HEK293 (cell line): Measurements from ENCODE around the gene ITPR2.

ENCODE experiments used
- KLF8 ChIP-seq: fragments of 450-650 bp; formaldehyde crosslinking; IDR thresholded peaks from 2 replicates; pipeline ENCODE4 v1.5.1; 2016; ENCODE audit warnings: missing biosample characterization, missing genetic modification characterization
- ZBTB20 ChIP-seq: fragments of 450-650 bp; formaldehyde crosslinking; IDR thresholded peaks from 2 replicates; pipeline ENCODE4 v1.5.1; 2016; ENCODE audit warnings: missing biosample characterization, missing genetic modification characterization
- ZNF501 ChIP-seq: fragments of 450-650 bp; formaldehyde crosslinking; IDR thresholded peaks from 2 replicates; pipeline ENCODE4 v1.5.1; 2016; ENCODE audit warnings: missing biosample characterization, missing genetic modification characterization

- TF ChIP-seq ZNF501 (tag by site-specific recombination) (no peak), KLF8 (no peak), ZBTB20 (tag by site-specific recombination) (no peak)
Measured at GRCh38 chr12:26443309-26443708, 389.7 kb downstream of the ITPR2 start.
